IPS-11a (cell line): ENCODE results near the gene NEXMIF.
"Not testable (repeated sequence)": the region's sequence is repeated elsewhere in the genome, so short reads cannot be mapped to it uniquely, and the experiment has no call there.

Experiments used
- H3K4me3 ChIP-seq: one replicate; pipeline ENCODE4 v1.5.1; 2013; ENCODE audit warnings: low read depth, low read length, control low read depth

The NEXMIF gene

DNA sequence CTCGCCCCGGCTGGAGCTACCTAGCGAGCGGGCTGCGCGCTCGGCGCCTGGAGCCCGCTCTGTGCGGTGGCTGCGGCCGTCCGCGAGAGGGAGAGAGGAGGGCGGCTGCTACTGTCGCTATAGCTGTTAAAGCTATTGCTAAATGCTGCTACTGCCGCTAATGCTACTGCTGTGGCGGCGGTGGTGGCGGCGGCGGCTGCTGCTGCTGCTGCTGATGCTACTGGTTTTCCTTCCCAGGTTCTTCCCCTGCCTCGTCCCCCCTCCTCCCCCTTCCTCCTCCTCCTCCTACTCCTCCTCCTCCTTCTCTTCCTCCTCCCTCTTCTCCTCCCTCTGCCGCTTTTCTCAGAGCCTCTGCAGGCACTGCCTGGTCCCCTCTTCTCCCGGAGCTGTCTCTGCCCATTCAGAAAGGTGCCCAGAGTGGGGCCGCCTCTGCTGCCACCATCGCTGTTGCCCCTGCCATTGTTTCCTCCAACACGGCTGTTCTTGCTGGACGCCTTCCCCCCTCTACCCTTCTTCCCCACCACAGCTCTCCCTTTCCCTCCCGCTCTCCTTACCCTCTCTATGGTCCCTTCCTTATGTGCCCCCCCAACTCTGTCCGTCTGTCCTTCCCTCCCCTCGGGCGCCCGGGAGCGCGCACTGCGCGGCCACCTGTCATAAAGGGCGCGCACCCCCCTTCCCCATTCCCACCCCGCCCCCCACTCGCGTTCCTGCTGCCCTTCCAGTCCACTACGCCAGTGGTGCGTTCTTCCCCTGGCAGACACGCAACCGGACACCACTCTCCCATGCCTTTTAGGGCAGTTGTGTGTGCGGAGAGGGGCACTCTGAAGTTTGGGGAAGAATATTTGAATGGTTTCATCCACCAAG lies at the start of gene NEXMIF:
TSS of gene NEXMIF (minus strand) at position 228 of the 864 bp plus-strand sequence.
- peak within 1 kb of the TSS; percentile 27 for H3K4me3 ChIP-seq

DNA sequence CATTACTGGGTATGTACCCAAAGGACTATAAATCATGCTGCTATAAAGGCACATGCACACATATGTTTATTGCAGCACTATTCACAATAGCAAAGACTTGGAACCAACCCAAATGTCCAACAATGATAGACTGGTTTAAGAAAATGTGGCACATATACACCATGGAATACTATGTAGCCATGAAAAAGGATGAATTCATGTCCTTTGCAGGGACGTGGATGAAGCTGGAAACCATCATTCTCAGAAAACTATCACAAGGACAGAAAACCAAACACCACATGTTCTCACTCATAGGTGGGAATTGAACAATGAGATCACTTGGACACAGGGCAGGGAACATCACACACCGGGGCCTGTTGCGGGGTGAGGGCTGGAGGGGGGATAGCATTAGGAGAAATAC lies 36.7 kb upstream of the NEXMIF start:
- H3K4me3 ChIP-seq: not testable (repeated sequence)

DNA sequence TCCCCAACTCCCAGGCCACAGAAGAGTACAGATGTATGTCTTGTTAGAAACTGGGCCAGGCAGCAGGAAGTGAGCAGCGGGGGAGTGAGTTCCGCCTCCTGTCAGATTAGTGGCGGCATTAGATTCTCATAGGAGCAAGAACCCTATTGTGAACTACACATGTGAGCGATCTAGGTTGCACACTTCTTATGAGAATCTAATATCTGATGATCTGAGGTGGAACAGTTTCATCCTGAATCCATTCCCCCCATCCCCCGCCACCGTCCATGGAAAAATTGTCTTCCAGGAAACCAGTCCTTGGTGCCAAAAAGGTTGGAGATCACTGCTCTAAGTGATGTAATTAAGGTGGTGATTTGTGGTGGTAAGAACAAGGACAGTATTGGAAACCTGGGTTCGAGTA lies 24.5 kb upstream of the NEXMIF start:
- H3K4me3 ChIP-seq: no peak overlapping the region

DNA sequence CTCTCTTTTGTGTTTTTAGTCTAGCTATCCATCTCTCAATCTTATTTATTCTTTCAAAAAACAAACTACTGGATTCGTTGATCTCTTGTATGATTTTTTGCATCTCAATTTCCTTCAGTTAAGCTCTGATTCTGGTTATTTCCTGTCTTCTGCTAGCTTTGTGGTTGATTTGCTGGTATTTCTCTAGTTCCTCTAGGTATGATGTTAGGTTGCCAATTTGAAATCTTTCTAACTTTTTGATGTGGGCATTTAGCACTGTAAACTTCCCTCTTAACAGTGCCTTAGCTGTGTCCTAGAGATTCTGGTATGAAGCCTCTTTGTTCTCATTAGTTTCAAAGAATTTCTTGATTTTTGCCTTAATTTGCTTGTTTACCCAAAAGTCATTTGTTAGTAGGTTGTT lies 15.2 kb upstream of the NEXMIF start:
- H3K4me3 ChIP-seq: no peak overlapping the region

DNA sequence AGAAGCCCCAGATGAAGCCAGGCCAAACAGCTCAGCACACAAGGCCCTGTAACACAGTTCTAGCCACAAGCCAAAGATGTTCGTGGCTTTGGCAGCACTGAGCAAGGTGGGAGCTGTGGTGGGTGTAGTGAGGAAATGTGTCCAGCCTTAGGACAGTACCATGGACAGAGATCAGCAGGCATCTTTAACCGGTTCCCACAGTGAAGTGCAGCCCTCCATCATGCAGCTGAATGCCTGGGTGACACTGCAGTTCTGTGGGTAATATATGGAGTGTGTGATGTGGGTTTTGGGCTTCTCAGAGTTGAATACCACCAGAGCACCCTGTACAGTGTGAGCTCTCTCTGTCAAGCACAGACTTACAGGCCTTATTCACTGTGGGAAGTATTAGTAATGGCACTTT lies 6.0 kb upstream of the NEXMIF start:
- H3K4me3 ChIP-seq: no peak overlapping the region

DNA sequence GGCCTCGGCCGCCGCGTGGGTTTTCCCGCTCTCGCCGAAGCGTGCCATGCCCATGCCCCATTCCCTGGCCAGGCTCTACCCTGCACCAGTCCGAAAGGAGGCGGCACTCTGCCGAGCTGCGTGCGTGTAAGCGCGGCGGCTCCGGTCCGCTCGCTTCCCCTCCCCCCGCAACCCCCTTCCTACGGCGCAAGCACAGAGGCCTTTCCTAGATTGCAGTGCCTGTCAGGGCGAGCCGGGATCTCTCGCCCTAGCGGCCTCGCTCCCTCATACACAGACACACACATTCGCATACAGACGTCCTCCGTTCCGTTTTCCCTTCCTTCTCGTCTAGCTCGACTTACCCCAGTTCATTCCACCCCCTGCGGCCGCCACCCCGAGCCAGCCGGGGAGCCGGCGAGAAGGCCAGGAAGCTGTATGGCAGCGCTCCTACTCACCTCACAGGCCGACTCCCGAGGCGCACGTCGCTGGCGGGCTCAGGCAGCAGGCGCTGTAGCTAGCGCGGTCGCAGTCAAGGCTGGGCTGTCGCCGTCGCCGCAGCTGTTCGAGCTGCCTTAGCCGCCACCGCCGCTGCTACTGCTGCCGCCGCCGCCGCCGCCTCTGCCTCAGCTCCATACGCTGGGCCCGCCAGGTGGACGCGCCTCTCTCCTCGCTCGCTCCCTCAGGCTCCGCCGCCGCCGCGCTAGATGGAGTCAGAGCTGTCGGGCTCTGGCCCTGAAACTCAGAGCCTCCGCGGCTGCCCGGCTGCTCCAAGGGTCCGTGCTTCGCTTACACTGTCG lies 615 bp downstream of the NEXMIF start:
- H3K4me3 ChIP-seq: peak overlapping the region; percentile 27

DNA sequence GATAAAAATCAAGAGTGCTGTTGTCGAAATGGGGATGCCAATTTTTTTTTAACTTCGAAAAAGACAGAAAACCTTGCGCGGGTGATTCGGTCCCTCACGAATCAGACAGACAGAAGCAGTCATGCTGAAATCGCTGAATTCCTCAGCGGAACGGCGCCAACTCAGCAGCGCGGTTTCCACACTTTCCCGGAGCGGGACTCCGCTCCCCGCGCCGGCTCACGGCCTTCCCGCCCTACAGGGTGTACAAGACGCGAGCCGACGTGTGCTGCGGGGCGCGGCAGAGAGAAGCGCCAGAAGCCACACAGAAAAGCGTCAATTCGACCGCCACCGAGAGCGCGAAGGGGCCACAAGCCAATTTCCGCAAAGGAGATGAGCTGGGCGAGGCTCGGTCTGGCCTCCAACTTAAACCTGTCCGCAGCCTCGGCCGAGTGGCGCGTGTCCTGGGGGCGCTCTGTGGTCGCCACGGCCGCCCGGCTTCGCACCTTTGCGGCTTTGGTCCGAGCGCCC lies 1.3 kb downstream of the NEXMIF start:
- no peak overlapping the region for H3K4me3 ChIP-seq

DNA sequence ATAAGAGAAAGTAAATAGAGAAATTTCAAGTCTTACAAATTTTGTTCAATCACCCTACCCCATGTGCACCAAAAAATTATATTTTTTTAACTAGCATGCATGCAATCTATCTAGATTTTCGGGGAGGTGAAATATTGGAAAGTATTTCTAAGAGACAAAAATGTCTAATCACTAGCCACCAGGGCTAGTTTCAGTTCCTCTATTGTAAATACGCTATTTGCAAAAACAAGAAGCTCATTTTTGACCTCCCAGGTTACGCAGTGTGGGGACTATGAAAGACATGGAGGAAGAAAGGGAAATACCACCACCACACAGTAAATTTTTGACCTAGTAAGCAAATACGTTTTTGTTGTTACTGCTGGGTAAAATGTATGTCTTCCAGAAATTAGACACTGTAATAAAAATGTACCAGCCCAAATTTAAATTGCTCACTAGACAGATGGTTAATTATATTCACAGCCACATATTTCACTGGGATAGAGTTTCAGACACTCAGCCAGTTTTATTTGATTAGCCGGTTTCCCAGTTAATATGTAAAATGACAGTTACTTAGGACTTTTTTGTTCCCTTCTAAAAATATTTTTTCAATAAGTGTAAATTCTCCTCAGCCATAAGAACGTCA lies 2.2 kb downstream of the NEXMIF start:
- H3K4me3 ChIP-seq: no peak overlapping the region

DNA sequence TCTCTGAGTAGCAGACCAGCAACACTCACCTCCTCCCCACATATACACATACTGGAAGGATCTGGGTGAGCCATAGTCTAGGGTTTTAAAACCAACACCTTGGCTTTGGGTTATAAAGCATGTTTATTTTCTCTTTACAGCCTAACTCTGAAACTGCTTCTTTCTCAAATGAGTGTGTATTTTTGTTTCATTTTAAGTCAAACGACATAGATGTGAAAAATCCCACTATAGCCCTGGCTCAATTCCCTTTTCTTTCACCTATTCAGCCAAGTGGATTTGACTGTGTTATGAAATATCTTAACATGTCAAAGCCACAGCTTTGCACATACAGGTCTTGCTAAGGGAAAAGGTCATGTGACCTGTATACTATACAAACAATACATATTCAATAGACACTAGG lies 13.8 kb downstream of the NEXMIF start:
- no peak overlapping the region for H3K4me3 ChIP-seq

DNA sequence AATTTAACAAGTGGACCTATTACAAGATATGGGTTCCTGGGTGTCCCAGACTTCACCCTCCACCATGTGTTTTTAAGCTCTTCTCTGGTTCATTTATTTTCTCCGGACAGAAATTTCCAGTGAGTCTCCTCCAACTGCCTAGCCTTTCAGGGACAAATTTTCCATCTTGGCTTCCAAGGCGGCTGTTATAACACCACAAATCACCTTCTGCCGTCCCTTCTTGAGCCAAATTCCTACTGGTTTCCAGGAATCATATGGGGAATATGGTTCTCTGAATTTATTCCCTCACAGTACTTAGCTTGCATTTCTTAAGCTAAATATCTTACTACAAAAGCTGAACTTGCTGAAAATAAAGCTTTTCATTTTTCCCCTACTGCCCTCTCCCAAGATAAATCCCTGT lies 18.8 kb downstream of the NEXMIF start:
- no peak overlapping the region for H3K4me3 ChIP-seq

DNA sequence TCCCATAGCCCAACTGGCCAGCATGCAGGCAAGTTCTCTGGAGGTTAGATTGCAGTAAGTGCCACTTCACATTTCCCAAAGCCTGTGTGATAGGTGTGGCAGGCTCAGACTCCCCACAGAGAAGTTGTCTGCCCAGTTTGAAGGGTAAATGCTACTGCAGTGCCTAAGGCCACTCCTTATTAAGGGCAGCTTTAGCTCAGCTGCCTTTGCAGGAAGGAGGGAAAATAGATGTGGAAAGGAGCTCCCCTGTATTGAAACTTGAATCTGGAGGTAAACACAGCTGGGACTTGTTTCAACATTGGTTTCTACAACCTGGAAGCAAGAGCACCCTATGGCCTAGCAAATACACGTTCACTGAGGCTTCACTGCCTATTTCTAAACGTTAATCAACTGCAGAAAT lies 22.4 kb downstream of the NEXMIF start:
- H3K4me3 ChIP-seq: no peak overlapping the region

DNA sequence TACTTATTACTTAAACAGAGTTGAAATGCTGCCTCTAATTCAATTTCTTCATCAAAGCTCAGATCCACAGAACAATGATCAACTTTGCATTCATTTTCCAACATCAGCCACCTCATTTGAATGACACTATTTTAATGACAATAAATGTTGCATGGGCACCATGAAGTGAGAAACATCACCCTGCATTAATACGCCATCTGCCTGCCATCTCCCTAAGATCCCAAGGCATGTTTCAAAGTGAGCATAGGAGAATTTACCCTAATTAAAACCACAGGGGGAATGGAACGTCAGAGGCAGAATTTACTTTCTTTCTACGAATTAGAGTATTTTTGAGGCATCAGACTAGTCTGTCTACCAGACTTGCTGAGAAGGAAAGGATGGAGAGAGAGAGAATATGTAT lies 32.7 kb downstream of the NEXMIF start:
- H3K4me3 ChIP-seq: no peak overlapping the region

DNA sequence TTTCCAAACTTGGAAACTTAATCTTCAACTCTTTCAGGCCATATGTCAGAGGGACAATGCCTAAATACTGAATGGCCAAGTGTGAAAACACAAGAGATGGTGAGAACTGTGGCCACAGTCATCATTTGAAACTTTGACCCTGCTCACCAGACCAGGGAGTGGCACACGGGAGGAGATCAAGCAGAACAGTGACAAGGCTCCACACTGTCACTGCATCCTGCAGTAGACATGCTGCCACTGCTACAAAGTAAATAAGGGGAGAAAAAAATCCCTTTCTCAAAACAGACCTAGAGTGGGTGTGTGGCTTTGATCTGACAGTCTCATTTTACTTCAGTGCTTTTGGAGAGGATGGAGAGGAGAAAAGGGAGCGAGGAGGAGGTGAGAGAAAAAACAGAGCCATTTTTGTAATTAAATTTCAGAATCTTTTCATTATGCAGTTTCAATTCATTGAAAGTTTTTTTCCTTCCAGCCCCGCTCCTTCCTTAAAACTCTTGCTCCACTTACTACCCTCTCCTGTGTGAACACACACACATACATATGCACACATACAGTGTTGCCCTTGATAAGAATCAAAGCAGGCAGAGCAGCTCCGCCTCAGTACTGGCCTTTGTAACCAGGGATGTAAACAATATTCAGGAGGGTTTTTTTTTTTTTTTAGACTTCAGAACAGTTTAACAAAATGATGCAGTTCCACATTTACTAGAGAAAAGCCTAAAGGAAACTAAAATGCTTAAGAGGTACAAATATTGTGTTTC lies 34.4 kb downstream of the NEXMIF start:
- H3K4me3 ChIP-seq: no peak overlapping the region

DNA sequence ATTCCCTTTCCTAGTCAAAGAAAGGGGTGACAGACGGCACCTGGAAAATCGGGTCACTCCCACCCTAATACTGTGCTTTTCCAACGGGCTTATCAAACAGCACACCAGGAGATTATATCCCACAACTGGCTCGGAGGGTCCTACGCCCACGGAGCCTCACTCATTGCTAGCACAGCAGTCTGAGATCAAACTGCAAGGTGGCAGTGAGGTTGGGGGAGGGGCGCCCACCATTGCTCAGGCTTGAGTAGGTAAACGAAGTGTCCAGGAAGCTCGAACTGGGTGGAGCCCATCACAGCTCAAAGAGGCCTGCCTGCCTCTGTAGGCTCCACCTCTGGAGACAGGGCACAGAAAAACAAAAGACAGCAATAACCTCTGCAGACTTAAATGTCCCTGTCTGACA lies 42.9 kb downstream of the NEXMIF start:
- H3K4me3 ChIP-seq: not testable (repeated sequence)

DNA sequence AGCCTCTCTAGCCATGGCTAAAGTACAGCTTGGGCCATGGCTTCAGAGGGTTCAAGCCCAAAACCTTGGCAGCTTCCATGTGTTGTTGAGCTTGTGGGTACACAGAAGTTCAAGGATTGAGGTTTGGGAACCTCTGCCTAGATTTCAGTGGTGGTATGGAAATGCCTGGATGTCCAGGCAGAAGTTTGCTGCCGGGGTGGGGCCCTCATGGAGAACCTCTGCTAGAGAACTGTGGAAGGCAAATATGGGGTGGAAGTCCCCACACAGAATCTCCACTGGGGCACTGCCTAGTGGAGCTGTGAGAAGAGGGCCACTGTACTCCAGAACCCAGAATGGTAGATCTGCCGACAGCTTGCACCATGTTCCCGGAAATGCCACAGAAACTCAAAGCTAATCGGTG lies 59.5 kb downstream of the NEXMIF start:
- no peak overlapping the region for H3K4me3 ChIP-seq

DNA sequence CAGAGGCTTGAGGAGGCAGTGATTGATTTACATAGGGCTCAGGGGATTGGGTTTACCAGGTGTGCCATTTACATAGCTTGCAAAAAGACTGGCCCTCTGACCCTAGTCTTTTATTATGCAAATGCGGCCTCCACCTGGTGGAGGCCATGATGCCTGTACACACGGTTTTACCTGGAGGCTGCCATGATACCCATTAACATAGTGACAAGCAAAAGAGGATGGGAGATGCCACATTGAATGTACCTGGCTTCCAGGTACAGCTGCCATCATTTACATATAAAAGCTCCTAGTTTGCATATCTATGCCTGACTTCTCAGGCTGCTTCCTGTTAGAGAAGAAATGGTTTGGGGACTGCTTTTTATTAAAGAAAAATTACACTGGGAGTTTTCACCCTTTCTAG lies 72.0 kb downstream of the NEXMIF start:
- H3K4me3 ChIP-seq: no peak overlapping the region

DNA sequence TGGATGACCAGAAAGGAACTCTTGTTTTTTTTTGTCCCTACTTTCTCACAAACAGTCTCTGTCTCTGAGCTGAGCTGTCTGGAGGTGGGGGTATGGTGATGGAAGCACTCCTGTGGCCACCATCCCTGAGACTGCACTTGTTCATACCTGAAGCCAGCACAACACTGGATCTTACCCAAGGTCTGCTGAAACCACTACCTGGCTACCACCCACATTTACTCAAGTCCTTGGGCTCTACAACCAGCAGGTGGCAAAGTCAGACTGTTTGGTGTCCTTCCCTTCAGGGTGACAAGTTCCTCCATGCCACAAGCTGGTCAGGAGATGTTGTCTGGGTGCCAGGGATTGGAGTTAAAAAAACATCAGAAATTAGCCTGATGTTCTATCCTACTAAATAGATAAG lies 89.7 kb downstream of the NEXMIF start:
- no peak overlapping the region for H3K4me3 ChIP-seq

DNA sequence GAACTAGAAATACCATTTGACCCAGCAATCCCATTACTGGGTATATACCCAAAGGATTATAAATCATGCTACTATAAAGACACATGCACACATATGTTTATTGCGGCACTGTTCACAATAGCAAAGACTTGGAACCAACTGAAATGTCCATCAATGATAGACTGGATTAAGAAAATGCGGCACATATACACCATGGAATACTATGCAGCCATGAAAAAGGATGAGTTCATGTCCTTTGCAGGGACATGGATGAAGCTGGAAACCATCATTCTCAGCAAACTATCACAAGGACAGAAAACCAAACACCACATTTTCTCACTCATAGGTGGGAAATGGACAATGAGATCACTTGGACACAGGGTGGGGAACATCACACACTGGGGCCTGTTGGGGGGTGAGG lies 105.5 kb downstream of the NEXMIF start:
- H3K4me3 ChIP-seq: not testable (repeated sequence)

DNA sequence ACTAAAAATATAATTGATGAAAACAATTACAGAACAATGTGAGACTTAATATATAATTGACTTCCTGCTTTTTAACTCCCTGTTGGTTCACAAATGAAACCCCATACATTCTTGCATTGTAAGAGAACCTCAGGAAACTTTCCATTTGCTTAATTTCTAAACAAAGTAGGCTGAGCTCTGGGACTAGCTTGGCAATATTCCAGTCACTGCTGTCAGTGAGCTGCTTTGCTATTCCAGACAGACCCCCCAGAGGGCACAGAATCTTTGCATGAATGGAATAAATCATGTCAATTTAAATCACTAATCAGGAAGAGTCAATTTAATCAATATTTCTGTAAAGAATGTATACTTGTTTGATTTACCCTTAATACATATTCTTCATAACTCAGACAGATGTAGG lies 110.6 kb downstream of the NEXMIF start:
- H3K4me3 ChIP-seq: no peak overlapping the region

DNA sequence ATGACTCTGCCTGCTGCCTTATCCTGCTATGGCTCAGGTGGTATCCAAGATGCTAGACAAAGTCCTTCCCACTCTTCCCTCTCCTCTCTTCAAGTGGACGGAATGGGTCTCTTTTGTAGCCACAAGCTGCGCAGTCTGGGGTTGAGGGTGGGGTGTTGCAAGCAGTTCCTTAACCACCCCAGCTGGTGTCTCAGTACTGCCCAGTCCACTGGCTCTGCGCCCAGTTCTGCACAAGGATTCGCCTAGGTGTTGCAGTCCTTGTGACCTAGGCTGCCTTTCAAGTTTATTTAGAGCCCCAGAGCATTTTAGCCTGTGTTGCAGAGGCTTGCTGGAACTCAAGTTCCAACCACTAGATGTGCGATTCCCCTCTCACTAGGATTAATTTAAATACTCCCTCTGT lies 120.7 kb downstream of the NEXMIF start:
- no peak overlapping the region for H3K4me3 ChIP-seq

DNA sequence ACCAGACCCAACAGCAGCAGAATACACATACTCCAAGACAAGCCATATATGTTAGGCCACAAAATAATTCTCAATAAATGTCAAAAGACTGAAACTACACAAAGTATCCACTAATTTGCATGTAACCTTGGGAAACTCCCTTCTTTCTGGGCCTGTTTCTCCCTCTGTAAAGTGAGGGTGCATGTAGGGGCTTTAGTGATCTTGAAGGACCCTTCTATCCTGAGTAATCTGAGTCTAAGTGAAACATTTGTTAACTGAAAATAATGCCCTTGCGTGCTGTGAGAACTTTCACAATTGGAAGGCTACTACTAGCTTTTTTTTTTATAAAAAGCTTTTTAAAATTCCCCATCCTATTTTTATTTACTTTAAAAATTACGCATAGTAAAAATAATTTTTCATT lies 125.2 kb downstream of the NEXMIF start:
- no peak overlapping the region for H3K4me3 ChIP-seq
